KMS-11 (cell line): ENCODE results near the gene WT1.

ENCODE experiments used
- H2AFZ ChIP-seq: fragments of 200-600 bp; sonication (generic); 2 replicates; pipeline ENCODE4 v1.6.1; 2016; ENCODE audit warnings: antibody characterized with exemption, mixed run types, low read depth
- H3K27ac ChIP-seq: fragments of 200-600 bp; sonication (generic); 2 replicates; pipeline ENCODE4 v1.6.1; 2016; ENCODE audit warnings: mild to moderate bottlenecking, mixed run types
- H3K27me3 ChIP-seq: fragments of 200-600 bp; sonication (generic); 2 replicates; pipeline ENCODE4 v1.6.1; 2017; ENCODE audit warnings: mild to moderate bottlenecking, low read depth, mixed run types, moderate library complexity; ENCODE audit not compliant: insufficient read depth
- H3K36me3 ChIP-seq: fragments of 200-600 bp; sonication (generic); 2 replicates; pipeline ENCODE4 v1.6.1; 2017; ENCODE audit warnings: mild to moderate bottlenecking, mixed run types; ENCODE audit not compliant: insufficient read depth
- H3K4me1 ChIP-seq: fragments of 200-600 bp; sonication (generic); 2 replicates; pipeline ENCODE4 v1.6.1; 2016; ENCODE audit warnings: mild to moderate bottlenecking, low read depth, mixed run types; ENCODE audit not compliant: poor library complexity, severe bottlenecking
- H3K4me2 ChIP-seq: fragments of 200-600 bp; sonication (generic); 2 replicates; pipeline ENCODE4 v1.7.0; 2016; ENCODE audit warnings: mild to moderate bottlenecking, mixed run types
- H3K4me3 ChIP-seq: fragments of 200-600 bp; sonication (generic); IDR thresholded peaks from 2 replicates; pipeline ENCODE4 v1.6.1; 2017; ENCODE audit warnings: low read depth, low read length, mixed read lengths; ENCODE audit not compliant: insufficient read depth
- H3K79me2 ChIP-seq: fragments of 200-600 bp; sonication (generic); 2 replicates; pipeline ENCODE4 v1.6.1; 2016; ENCODE audit warnings: low read depth, mixed run types; ENCODE audit not compliant: insufficient read depth
- H3K9ac ChIP-seq: fragments of 200-600 bp; sonication (generic); 2 replicates; pipeline ENCODE4 v1.6.1; 2016; ENCODE audit warnings: mild to moderate bottlenecking, mixed run types
- H4K20me1 ChIP-seq: fragments of 200-600 bp; sonication (generic); 2 replicates; pipeline ENCODE4 v1.6.1; 2016; ENCODE audit warnings: mild to moderate bottlenecking, mixed run types; ENCODE audit not compliant: insufficient read depth
- CTCF ChIP-seq: fragments of 200-600 bp; sonication (generic); conservative IDR thresholded peaks from 2 replicates; pipeline ENCODE4 v1.6.1; 2017; ENCODE audit warnings: low read depth, mild to moderate bottlenecking, antibody characterized with exemption, low read length, moderate library complexity, mixed read lengths

WT1 gene

GRCh38 chr11:32435511-32435941 is at the start of gene WT1:
Gene WT1 (minus strand): TSS chr11:32435539.
- Histone ChIP-seq H3K4me2 (peak within 1 kb of the TSS; percentile 25; the same call in 1 of the 2 replicates), H3K27me3 (no peaks in the 10 kb centered on the region), H2AFZ (peak within 1 kb of the TSS; percentile 38; the same call in 1 of the 2 replicates), H3K4me1 (no peaks in the 10 kb centered on the region), H3K79me2 (no peaks in the 10 kb centered on the region), H3K27ac (no peak within 1 kb of the TSS), H4K20me1 (no peaks in the 10 kb centered on the region), H3K9ac (peak within 1 kb of the TSS; percentile 19; the same call in 1 of the 2 replicates), H3K4me3 (no peak within 1 kb of the TSS), H3K36me3 (no peaks in the 10 kb centered on the region)
- TF ChIP-seq CTCF, result no peak

GRCh38 chr11:32479291-32479690 is 44.0 kb upstream of the WT1 start:
- no peak overlapping the region for H3K4me3 ChIP-seq
- no peaks in the 10 kb centered on the region for H3K79me2 ChIP-seq
- H3K9ac ChIP-seq, result no peak overlapping the region
- no peaks in the 10 kb centered on the region for H3K36me3 ChIP-seq
- TF ChIP-seq CTCF, result no peak
- no peak overlapping the region for H3K27ac ChIP-seq
- H3K27me3 ChIP-seq, result no peaks in the 10 kb centered on the region
- H2AFZ ChIP-seq, result no peak overlapping the region
- H4K20me1 ChIP-seq, result no peaks in the 10 kb centered on the region
- no peak overlapping the region for H3K4me2 ChIP-seq
- no peaks in the 10 kb centered on the region for H3K4me1 ChIP-seq

GRCh38 chr11:32478277-32478731 is 43.0 kb upstream of the WT1 start:
- Histone ChIP-seq H3K9ac (no peak overlapping the region), H2AFZ (no peak overlapping the region), H3K27me3 (no peaks in the 10 kb centered on the region), H3K4me1 (no peaks in the 10 kb centered on the region), H3K4me3 (no peak overlapping the region), H3K27ac (no peak overlapping the region), H3K36me3 (no peaks in the 10 kb centered on the region), H3K79me2 (no peaks in the 10 kb centered on the region), H3K4me2 (no peak overlapping the region), H4K20me1 (no peaks in the 10 kb centered on the region)
- no peak for TF ChIP-seq CTCF

GRCh38 chr11:32473282-32473909 is 38.1 kb upstream of the WT1 start:
- H3K9ac ChIP-seq, result no peak overlapping the region

More at GRCh38 chr11:32473282-32473909, 38.1 kb upstream of the WT1 start:
- TF ChIP-seq CTCF, result no peak
- Histone ChIP-seq H3K4me3 (no peak overlapping the region), H3K27me3 (no peaks in the 10 kb centered on the region), H3K4me2 (no peak overlapping the region), H4K20me1 (no peaks in the 10 kb centered on the region), H3K79me2 (no peaks in the 10 kb centered on the region), H3K27ac (no peak overlapping the region), H2AFZ (no peak overlapping the region), H3K36me3 (no peaks in the 10 kb centered on the region), H3K4me1 (no peaks in the 10 kb centered on the region)
